ENCODE results near the gene EIF4E3.

GRCh38 chr3:71723452-71724170 is 1.6 kb downstream of the EIF4E3 start:
- no peak for TF ChIP-seq GATA3 (IDR thresholded peaks at IDR 0.05; ENCODE audit: low read depth, low read length)
- no peak for TF ChIP-seq GATA2 (IDR thresholded peaks at IDR 0.05; ENCODE audit: low read depth, low read length)

Data from SH-SY5Y (cell line).